MG63 (cell line): Measurements from ENCODE around the gene CATSPERZ. TPM values are rescaled to one million over a fixed set of nuclear protein-coding genes. Genes with fewer than 3 reads are reported as not detected.

Source experiments
- DNase-seq: peaks from one replicate; pipeline ENCODE4 v3.0.0-alpha.2; 2020
- H3K27me3 ChIP-seq: fragments of 250-450 bp; sonication (Bioruptor Pico); 2 replicates; pipeline ENCODE4 v1.5.1; 2020; ENCODE audit warnings: mild to moderate bottlenecking, moderate library complexity
- H3K36me3 ChIP-seq: fragments of 250-450 bp; sonication (Bioruptor Pico); 2 replicates; pipeline ENCODE4 v1.5.1; 2020; ENCODE audit warnings: mild to moderate bottlenecking, moderate library complexity
- H3K4me3 ChIP-seq: fragments of 250-450 bp; sonication (Bioruptor Pico); 2 replicates; pipeline ENCODE4 v1.5.1; 2020; ENCODE audit warnings: mild to moderate bottlenecking, moderate library complexity
- H3K9me3 ChIP-seq: fragments of 250-450 bp; sonication (Bioruptor Pico); 2 replicates; pipeline ENCODE4 v1.5.1; 2020; ENCODE audit warnings: mild to moderate bottlenecking, moderate library complexity
- total RNA-seq: library from RNA; depleted of rRNA; stranded (reverse); fragments of >200 nt; shearing (Covaris generic); gene quantifications from 2 replicates; pipeline ENCODE4 v1.2.3, GENCODE V29; 2014; ENCODE audit warnings: low replicate concordance

The CATSPERZ gene
- total RNA-seq, 1 experiment from 2014 or later, result not detected

DNA sequence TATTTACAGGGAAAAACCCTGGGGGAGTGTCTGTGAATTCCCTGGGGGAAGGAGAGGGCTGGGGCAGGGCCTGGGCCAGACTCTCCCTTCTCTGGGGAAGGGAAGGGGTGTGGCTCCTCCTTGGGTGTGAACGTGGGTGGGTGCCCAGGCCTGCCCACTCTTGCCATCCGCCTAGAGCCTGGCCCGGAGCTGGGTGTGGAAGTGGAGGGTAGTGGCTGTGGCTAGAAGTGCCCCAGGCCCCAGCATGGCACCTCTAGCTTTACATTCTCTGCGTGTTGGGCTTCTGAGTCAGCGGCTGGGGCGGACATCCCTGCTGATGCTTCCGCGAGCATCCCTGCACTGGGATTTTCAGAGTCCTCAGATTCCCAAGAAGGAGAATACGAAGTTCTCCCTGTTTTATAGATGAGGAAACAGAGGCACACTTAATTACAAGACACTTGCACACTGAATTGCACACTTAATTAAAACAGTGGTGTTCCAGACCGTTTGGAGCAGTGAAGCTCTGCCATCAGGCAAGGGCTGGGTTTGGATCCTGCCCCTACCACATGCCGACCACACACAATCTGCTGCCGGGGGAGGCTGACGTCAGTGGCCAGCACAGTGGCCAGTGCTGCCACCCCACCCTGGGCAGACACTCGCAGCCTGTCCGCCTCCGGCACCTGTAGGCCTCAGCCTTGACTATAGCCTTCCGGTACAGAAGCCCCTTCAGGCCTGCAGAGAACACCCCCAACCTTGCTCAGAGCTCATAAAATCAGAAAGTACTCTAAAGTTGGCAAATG is 23.3 kb upstream of the CATSPERZ start:
- Histone ChIP-seq H3K36me3 (peaks cover 24% of the 10 kb centered on the region), H3K4me3 (no peak overlapping the region), H3K27me3 (no peaks in the 10 kb centered on the region), H3K9me3 (no peaks in the 10 kb centered on the region)
- peak; percentile 95 for DNase-seq

DNA sequence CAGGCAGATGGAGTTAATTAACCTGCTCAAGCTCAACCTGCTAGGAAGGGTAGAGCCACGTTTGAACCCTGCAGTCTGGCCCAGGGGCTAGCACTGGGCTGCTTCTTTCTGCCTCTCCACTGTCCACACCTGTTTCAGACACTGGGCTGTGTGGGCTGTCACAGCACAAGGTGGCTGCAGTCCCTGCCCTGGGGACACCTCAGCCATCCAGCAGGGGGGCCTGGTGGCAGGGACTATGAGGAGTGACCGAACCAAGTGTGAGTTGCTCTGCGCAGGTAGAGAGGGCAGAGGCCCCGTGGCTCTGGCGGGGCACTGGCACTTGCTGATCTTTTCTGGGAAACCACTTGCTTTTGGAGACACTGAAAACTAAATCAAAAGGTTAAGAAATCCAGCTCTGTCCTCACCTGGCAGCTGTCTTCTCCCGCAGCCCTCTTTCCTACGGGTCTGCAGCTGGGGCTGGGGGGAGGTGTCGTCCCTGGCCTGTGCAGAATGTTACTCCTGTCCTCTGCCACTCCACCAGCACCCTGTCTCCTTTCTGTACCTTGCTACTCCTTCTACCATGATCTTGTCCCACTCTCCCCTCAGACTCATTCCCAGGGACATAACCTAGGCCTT is 21.5 kb upstream of the CATSPERZ start:
- Histone ChIP-seq H3K27me3 (no peaks in the 10 kb centered on the region), H3K36me3 (peaks cover 34% of the 10 kb centered on the region), H3K9me3 (no peaks in the 10 kb centered on the region), H3K4me3 (no peak overlapping the region)
- no peak for DNase-seq

DNA sequence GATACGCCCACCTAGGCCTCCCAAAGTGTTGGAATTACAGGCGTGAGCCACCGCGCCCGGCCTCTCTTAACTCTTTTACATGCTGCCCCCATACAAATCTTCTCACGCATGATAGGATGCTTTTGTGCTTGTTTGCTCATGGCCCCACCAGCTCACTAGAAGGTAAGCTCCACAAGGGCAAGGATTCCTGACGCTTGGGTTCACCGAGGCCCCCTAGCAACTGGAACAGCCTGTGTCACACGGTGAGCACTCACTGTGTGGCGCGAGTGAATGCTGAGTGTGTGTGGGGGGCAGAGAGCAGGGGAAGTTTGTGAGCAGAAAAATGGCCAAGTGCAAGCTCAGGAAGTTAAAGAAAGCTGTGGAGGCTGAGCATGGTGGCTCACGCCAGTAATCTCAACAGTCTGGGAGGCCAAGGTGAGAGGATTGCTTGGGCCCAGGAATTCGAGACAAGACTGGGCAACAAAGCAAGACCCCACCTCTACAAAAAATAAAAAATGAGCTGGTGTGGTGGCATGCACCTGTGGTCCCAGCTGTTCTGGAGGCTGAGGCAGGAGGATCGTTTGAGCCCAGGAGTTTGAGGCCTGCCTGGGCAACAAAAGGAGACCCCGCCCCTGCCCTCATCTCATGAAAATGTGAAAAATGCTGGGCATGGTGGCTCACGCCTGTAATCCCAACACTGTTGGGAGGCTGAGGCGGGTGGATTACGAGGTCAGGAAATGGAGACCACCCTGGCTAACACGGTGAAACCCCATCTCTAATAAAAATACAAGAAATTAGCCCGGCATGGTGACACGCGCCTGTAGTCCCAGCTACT is 18.0 kb upstream of the CATSPERZ start:
- H3K27me3 ChIP-seq, result no peaks in the 10 kb centered on the region
- H3K9me3 ChIP-seq, result no peaks in the 10 kb centered on the region
- no peak for DNase-seq

DNA sequence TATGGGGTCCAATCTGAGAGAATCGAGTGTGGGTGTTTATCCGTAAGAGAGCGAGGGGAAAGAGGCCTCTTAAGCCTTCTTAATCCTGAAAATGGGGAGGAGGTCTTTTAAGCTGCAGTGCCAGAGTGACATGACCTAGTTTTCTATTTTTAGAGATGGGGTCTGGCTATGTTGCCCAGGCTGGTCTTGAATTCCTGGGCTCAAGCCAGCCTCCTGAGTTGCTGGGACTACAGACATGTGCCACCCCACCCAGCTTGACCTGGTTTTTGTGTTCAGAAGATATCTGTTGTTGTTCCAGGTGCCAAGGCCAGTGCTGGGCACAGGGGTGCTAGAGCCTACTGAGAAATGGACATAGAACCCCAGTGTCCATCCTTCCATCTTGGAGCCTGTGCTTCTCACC is 17.1 kb upstream of the CATSPERZ start:
- no peak for DNase-seq
- Histone ChIP-seq H3K9me3 (no peaks in the 10 kb centered on the region), H3K36me3 (peaks cover 21% of the 10 kb centered on the region), H3K27me3 (no peaks in the 10 kb centered on the region), H3K4me3 (no peak overlapping the region)

More for the DNA sequence above, 18.0 kb upstream of the CATSPERZ start:
- Histone ChIP-seq H3K36me3 (peaks cover 26% of the 10 kb centered on the region), H3K4me3 (no peak overlapping the region)

DNA sequence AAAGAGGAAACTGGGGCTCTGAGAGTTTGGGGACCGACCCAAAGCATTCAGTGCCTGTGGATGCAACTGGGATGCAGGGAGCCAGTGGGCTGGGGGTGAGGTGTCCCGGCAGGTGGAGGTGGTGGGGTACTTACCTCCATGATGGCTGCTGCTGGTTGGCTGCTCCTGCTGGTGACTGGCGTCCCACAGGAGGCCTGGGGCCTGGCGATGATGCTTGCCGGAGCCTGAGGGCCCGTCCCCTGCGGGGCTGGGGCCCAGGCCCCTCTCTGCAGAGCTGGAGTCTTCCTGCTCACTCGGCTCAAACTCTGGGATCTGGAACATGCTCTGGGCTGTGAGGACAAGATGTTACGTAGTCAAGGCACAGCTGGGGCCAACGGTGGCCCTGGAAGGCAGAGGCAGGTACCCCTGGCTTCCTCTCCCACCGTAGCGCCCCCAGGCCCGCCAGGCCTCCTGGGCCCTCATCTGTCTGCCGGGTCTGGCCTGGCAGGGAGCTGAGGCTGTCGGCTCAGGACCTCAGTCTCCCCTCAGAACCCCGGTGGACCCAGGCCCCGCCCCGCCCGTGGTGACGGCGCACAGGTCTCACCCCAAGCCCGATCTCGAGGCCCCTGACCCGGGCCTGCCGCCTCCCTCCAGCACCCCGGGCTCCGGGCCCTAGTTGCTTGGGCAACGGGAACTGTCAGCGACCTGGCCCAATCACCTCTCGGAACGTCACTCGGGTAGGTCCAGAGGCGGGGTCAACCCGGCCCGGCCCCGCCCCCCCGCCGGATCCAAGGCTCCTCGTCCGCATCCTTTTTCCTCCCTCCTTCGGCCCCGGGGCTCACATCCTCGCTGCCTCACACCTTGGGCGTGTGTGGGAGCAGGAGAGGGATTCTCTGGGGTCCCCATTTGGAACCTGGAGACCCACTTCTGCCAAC is 15.9 kb upstream of the CATSPERZ start, which contains the start of gene BAD:
TSS of gene BAD (minus strand) at position 618 of the 914 bp plus-strand sequence. CDS start at position 321, 297 bp downstream.
- H3K36me3 ChIP-seq, result peaks cover 18% of the 10 kb centered on the region
- DNase-seq, result peak; percentile 94
- no peaks in the 10 kb centered on the region for H3K9me3 ChIP-seq
- peak within 1 kb of the TSS; percentile 70 for H3K4me3 ChIP-seq
- H3K27me3 ChIP-seq, result no peaks in the 10 kb centered on the region

DNA sequence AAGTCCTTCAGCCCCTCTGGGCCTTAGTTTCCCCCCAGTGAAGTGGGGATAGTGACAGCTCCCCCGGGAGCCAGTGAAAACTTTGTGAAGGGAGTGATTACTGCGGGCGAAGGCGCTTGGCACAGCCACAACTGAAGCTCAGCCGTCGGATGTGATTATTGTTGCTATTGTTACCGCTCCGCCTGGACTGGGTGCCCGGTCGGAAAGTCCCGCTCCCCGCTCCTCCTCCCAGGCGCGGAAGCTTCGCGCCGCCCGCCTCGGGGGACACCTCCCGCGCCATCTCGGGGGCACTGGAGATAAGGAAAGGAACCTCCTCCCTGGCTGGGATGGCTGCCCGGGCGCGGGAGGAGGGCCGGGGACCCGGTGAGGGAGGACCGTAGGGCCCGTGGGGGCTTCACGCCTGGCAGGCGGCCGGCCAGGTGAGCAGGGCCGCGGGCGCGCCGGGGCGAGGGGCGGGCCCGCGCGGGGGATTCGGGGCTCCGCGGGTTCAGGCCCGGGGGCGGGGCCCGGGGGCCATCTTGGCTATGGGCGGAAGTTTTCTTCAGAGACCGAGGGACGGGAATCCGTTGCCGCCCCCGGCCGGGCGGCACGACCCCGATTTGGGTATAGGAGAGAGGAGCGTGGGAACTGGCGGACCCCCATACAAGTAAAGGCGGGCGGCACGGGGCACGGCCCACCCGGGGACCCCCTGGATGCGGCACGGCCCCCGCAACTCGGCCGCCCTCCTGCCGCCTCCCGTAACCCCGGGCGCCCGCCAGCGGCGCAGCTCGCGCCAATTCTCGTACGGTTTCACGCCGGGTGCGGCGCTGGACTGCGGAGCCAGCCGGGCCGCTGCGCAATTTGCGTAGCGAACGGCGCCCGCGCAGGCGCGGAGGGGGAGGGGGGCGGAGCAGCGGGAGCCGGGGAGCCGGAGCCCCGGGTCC is 14.9 kb upstream of the CATSPERZ start, which contains the start of gene GPR137:
TSS of gene GPR137 (plus strand) at position 887 of the 923 bp plus-strand sequence. CDS start 677 bp downstream, outside the sequence.
- Histone ChIP-seq H3K4me3 (peak within 1 kb of the TSS; percentile 70), H3K9me3 (no peaks in the 10 kb centered on the region), H3K27me3 (no peaks in the 10 kb centered on the region), H3K36me3 (peaks cover 18% of the 10 kb centered on the region)
- DNase-seq, result peak; percentile 82

DNA sequence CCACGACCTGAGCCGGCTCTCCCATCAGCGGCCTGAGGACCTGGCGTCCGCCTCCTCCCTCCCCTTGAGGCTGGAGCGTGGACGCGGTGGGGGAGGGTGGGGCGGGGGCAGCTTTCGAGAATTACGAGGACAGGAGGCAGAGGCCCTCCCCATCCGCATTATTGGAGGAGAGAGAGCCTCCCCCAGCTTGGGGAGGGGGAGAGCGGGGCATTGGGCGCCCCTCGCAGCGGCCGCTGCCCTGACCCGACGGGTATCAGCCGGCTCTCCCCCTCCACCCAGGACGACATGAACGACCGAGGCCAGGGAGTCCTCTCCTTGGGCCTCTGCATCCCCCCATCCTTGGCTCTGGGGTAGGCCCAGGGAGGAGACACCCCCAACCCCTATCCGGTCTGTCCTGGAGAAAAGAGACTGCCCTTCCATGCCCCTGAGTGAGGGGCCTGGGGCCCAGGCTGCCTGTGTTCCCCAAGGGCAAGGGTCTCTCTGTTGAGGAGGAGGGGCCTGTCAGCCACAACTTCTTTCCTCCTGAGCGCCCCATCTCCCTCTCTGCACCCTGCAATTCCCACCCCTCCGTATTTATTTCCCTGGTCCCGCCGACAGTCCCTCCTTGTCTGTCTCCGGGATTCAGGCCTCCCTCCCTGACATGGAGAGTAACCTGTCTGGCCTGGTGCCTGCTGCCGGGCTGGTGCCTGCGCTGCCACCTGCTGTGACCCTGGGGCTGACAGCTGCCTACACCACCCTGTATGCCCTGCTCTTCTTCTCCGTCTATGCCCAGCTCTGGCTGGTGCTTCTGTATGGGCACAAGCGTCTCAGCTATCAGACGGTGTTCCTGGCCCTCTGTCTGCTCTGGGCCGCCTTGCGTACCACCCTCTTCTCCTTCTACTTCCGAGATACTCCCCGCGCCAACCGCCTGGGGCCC is 14.0 kb upstream of the CATSPERZ start:
- Histone ChIP-seq H3K36me3 (peaks cover 13% of the 10 kb centered on the region), H3K4me3 (peak overlapping the region; percentile 70), H3K27me3 (no peaks in the 10 kb centered on the region), H3K9me3 (no peaks in the 10 kb centered on the region)
- no peak for DNase-seq

DNA sequence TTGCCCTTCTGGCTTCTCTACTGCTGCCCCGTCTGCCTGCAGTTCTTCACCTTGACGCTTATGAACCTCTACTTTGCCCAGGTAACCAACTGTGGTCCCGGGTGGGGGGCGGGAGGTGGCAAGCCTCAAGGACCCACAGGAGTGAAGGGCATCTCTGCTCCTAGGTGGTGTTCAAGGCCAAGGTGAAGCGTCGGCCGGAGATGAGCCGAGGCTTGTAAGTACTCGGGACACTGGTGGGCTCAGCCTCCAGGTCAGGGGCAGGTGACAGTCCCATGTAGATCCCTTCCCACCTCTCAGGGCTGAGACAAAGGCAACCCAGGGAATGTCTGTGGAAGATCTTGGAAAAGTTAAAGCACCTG is 13.4 kb upstream of the CATSPERZ start:
- Histone ChIP-seq H3K4me3 (no peak overlapping the region), H3K9me3 (no peaks in the 10 kb centered on the region), H3K36me3 (peaks cover 13% of the 10 kb centered on the region), H3K27me3 (no peaks in the 10 kb centered on the region)
- DNase-seq, result no peak

DNA sequence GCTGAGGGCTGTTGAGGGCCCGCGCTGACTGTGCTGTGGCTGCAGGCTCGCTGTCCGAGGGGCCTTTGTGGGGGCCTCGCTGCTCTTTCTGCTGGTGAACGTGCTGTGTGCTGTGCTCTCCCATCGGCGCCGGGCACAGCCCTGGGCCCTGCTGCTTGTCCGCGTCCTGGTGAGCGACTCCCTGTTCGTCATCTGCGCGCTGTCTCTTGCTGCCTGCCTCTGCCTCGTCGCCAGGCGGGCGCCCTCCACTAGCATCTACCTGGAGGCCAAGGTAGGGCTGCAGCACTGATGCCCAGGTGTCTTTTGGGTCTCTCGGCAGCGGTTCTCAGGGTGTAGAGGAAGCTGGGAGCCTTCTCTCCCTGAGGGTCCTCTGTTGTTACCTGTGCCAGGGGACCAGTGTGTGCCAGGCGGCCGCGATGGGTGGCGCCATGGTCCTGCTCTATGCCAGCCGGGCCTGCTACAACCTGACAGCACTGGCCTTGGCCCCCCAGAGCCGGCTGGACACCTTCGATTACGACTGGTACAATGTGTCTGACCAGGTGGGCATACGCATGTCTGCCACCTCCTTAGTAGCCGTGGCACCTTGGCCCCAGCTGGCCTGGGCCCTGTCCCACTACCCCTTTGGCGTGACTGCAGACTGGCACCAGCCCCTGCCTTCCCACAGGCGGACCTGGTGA is 12.3 kb upstream of the CATSPERZ start:
- DNase-seq, result no peak
- no peaks in the 10 kb centered on the region for H3K9me3 ChIP-seq
- peaks cover 7% of the 10 kb centered on the region; the same call in 1 of the 2 replicates for H3K36me3 ChIP-seq
- no peaks in the 10 kb centered on the region for H3K27me3 ChIP-seq
- H3K4me3 ChIP-seq, result no peak overlapping the region

DNA sequence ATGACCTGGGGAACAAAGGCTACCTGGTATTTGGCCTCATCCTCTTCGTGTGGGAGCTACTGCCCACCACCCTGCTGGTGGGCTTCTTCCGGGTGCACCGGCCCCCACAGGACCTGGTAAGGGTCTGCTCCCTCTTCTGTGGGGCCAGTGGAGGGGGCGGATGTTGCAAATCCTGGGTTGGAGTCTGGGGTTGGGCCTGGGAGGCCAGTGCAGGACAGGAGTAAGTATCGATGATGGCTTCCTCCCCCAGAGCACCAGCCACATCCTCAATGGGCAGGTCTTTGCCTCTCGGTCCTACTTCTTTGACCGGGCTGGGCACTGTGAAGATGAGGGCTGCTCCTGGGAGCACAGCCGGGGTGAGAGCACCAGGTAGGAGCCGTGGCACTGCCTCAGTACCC is 11.8 kb upstream of the CATSPERZ start:
- Histone ChIP-seq H3K9me3 (no peaks in the 10 kb centered on the region), H3K36me3 (peaks cover 2% of the 10 kb centered on the region; the same call in 1 of the 2 replicates), H3K4me3 (no peak overlapping the region), H3K27me3 (no peaks in the 10 kb centered on the region)
- no peak for DNase-seq

DNA sequence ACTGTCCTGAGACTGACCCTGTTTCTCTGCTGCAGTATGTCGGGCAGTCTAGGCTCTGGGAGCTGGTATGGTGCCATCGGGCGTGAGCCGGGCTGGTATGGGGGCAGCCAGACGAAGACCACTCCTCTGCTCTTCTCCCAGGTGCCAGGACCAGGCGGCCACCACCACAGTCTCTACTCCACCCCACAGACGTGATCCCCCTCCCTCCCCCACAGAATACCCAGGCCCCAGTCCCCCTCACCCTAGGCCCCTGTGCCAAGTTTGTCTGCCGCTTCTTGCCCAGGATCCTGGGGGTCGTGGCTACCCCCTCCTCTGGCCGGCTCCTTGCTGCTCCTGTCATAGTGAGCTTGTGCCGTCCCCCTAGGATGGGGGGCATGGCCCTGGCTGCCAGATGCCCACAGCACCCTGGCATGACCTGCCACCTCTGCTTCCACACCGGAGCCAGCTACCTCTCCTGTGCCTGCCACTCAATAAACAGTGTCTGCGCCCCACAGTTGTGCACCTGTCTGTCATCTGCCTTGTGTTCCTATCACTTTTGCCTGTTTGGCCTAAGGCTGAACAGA is 11.1 kb upstream of the CATSPERZ start:
- Histone ChIP-seq H3K4me3 (no peak overlapping the region), H3K9me3 (no peaks in the 10 kb centered on the region), H3K36me3 (no peaks in the 10 kb centered on the region), H3K27me3 (no peaks in the 10 kb centered on the region)
- DNase-seq, result no peak

DNA sequence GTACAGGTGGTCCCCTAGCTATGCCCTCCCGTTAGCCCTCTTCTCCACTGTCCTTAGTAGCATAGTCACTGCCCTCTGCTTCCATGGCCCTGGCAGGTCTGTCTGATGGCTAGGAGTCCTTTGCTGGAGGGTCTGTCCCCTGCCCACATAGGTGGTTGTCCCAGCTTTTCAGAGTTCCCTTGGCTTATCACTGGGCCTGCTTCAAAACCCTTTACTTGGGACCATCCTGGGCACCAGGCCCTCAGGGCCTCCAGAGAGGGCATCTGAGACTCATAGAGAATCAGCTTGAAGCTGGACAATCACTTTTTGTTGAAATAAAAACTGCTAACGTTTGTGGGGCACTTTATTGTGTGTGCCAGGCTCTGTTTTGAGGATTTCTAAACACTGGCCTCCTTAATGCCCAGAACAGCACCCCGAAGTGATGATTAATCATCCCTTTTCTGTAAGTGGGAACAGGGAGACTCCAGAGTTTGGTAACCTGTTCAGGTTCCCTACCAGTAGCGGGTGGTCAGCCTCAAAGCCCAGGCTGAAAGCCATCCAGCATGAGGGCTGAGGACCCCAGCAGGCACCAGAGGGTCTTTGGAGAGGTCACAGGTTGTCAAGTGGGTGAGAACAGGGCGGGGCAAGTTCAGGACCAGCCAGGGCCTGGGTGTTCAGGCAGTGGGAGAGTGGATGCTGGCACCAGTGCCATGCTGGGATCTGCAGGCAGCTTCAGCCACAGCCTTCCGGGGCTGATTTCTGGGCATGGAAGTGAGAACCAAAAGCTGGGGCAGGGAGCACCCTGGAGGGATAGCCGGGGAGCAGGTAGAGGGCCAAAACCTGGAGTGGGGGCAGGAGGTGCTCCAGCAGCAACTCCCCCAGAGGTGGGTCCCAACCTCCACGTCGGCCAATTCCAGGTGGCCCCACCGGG is 9.6 kb upstream of the CATSPERZ start:
- Histone ChIP-seq H3K36me3 (no peaks in the 10 kb centered on the region), H3K4me3 (no peak overlapping the region), H3K9me3 (no peaks in the 10 kb centered on the region), H3K27me3 (no peaks in the 10 kb centered on the region)
- DNase-seq, result no peak

DNA sequence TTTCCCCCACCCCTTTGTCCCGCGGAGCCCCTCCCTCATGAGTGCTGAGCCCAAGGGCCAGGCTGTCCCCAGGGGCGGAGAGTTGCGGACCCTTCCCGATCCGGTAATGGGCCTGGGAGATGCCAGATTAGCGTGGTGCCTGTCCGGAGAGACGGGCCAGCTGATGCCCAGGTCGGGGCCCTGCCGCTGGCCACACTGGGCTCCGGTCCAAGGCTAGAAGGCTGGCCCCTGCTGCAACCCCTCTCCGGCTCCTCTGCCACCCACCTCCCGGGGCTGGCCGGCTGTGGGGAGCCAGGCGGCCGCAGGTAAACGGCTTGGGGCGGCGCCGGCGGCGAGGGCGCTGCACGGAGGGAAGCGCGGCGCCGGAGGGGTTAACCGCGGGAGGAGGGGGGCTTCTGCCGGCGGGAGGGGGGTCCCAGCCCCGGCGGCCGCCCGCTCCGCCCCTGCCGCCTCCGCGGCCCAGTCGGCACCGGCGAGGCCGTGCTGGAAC is 8.9 kb upstream of the CATSPERZ start, which contains the start of gene KCNK4:
TSS of gene KCNK4 (plus strand) at position 41 of the 490 bp plus-strand sequence. CDS start 1,717 bp downstream, outside the sequence.
- Histone ChIP-seq H3K9me3 (no peaks in the 10 kb centered on the region), H3K36me3 (no peaks in the 10 kb centered on the region), H3K27me3 (no peaks in the 10 kb centered on the region), H3K4me3 (no peak within 1 kb of the TSS)
- no peak for DNase-seq
